Measurements from ENCODE around the gene TMEM115. TPM values are rescaled to one million over a fixed set of nuclear protein-coding genes. Genes with fewer than 3 reads are reported as not detected.
A peak's percentile ranks its signal among the peaks of the same experiment; 100 is the strongest.

TMEM115 gene
- total RNA-seq, 2 donors from 2014 or later: 42.1 to 45.0 TPM

GRCh38 chr3:50359760-50360110, 414 bp upstream of the TMEM115 start:
- TF ChIP-seq, protein P1, sequence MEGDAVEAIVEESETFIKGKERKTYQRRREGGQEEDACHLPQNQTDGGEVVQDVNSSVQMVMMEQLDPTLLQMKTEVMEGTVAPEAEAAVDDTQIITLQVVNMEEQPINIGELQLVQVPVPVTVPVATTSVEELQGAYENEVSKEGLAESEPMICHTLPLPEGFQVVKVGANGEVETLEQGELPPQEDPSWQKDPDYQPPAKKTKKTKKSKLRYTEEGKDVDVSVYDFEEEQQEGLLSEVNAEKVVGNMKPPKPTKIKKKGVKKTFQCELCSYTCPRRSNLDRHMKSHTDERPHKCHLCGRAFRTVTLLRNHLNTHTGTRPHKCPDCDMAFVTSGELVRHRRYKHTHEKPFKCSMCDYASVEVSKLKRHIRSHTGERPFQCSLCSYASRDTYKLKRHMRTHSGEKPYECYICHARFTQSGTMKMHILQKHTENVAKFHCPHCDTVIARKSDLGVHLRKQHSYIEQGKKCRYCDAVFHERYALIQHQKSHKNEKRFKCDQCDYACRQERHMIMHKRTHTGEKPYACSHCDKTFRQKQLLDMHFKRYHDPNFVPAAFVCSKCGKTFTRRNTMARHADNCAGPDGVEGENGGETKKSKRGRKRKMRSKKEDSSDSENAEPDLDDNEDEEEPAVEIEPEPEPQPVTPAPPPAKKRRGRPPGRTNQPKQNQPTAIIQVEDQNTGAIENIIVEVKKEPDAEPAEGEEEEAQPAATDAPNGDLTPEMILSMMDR (IDR thresholded peaks at IDR 0.05): no peak
- no peak for DNase-seq
- Histone ChIP-seq H3K36me3 (peaks cover 6% of the 10 kb centered on the region), H3K4me1 (peaks cover 23% of the 10 kb centered on the region), H3K9ac (ENCODE audit: low read depth in 2 of 2, low read length in 2 of 2) (peak overlapping the region in 1 of 2 donors; percentile 89), H3K4me3 (peak overlapping the region; percentile 89), H3K9me3 (no peaks in the 10 kb centered on the region), H3K27me3 (no peaks in the 10 kb centered on the region), H3K27ac (no peak overlapping the region)
- intact Hi-C loops (cut with DNase I): no loop called here

DNA sequence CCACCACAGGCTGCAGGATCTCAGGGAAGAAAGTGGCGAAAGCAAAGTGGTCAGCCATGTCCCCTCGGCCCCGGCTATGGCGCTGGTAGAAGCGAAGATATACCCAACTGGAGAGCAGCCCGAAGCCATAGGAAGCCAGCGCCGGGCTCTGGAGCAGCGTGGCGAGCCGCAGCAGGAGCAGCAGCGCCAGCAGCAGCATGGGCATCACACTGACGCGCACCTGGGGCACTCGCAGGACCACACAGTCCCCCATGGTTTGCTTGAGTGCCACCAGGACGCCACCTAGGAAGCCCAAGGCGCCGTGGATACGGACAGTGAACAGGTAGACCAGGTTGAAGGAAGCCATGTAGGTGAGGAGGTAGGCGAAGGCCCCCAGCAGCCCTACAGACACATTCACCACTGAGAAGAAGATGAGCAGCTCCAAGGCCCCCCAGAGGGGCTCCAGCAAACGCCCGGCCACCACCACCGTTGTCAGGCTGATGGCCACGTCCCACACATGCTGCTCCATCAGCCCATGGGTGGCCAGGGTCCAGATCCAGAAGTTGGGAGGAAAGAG, 888 bp downstream of the TMEM115 start:
- Histone ChIP-seq H3K27me3 (no peaks in the 10 kb centered on the region), H3K36me3 (peaks cover 8% of the 10 kb centered on the region), H3K4me1 (peaks cover 23% of the 10 kb centered on the region), H3K9me3 (no peaks in the 10 kb centered on the region), H3K27ac (peak overlapping the region; percentile 81), H3K4me3 (peak overlapping the region; percentile 89), H3K9ac (ENCODE audit: low read depth in 2 of 2, low read length in 2 of 2) (peak overlapping the region; percentile 89 to 93)
- TF ChIP-seq, protein P1 (IDR thresholded peaks at IDR 0.05): no peak
- intact Hi-C loops (cut with DNase I): no loop called here
- no peak for DNase-seq

DNA sequence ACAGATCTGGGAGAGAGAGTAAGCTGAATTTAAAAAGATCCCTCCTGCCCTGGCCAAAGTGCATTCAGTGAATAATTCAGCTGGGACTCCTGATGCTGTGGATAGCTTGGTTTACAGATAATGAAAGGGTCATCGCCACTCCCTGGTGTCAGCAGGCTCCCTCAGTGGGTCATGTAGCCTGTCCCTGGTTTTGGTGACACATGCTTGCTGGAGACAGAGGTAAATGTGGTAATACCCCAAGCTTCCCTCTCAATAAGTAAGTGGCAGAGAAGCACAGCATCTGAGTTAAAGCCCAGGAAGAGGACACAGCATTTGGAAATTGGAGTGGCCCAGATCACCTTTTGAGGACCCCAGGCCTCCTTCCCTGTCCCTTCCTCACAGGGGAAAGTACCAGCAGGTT, 1.8 kb downstream of the TMEM115 start:
- Histone ChIP-seq H3K9ac (ENCODE audit: low read depth in 2 of 2, low read length in 2 of 2) (peak overlapping the region; percentile 89 to 93), H3K36me3 (peaks cover 8% of the 10 kb centered on the region), H3K27me3 (no peaks in the 10 kb centered on the region), H3K9me3 (no peaks in the 10 kb centered on the region), H3K4me3 (peak overlapping the region; percentile 89), H3K27ac (peak overlapping the region; percentile 56), H3K4me1 (peaks cover 26% of the 10 kb centered on the region)
- DNase-seq: no peak
- TF ChIP-seq, protein P1 (IDR thresholded peaks at IDR 0.05): no peak
- intact Hi-C loops (cut with DNase I): no loop called here

GRCh38 chr3:50356553-50356952, 2.8 kb downstream of the TMEM115 start:
- Histone ChIP-seq H3K4me1 (peaks cover 30% of the 10 kb centered on the region), H3K27ac (peak overlapping the region; percentile 56), H3K9me3 (no peaks in the 10 kb centered on the region), H3K9ac (ENCODE audit: low read depth in 2 of 2, low read length in 2 of 2) (peak overlapping the region; percentile 56 to 89), H3K4me3 (no peak overlapping the region), H3K27me3 (no peaks in the 10 kb centered on the region), H3K36me3 (peaks cover 8% of the 10 kb centered on the region)
- intact Hi-C loops (cut with DNase I): no loop called here
- TF ChIP-seq, protein P1 (IDR thresholded peaks at IDR 0.05): no peak
- DNase-seq: peak; percentile 86

DNA sequence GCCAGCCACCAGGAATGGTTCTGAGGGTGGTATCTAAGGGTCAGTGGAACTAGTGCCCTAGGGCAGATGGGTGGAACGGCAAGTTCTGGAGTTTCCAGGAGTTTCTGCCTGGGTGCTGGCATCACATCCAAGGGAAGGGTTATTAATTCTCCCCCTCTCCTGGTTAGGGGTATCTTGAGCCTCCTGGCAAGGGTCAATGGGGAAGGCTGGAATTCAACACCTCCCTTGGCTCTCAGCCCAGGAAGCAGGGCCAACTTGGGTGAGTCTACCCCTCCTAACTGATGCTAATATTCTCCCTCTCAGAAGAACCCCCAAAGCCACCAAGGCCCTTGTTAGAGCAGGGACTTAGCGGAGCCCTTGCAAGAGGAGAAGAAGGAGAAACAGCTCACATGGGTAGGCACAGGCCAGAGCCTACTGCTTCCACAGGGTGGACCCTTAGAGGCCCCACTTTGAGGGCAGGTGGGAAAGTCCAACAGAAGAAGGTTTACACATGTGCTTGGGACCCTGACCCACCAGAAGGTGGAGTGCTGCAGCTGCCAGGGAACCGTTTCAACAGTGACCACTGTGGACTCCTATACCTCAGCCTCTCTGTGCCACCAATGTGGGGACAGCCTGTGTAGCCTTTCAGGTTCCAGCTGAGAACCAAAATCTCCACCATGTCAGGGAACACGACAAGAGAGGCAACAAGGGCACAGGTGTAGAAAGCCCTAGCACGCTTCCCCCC, 3.3 kb downstream of the TMEM115 start:
- Histone ChIP-seq H3K9me3 (no peaks in the 10 kb centered on the region), H3K9ac (ENCODE audit: low read depth in 2 of 2, low read length in 2 of 2) (peak overlapping the region in 1 of 2 donors; percentile 89), H3K4me1 (peaks cover 35% of the 10 kb centered on the region), H3K4me3 (no peak overlapping the region), H3K27ac (peak overlapping the region; percentile 56), H3K36me3 (peaks cover 8% of the 10 kb centered on the region), H3K27me3 (no peaks in the 10 kb centered on the region)
- DNase-seq: no peak
- intact Hi-C loops (cut with DNase I): no loop called here
- TF ChIP-seq, protein P1 (IDR thresholded peaks at IDR 0.05): no peak
